ENCODE results near the gene LARP4B. TPM values are rescaled to one million over a fixed set of nuclear protein-coding genes. Genes with fewer than 3 reads are reported as not detected.

The LARP4B gene
- total and polyA plus RNA-seq, 4 donors = 5.5 to 20.4 (median 12.1) TPM

DNA sequence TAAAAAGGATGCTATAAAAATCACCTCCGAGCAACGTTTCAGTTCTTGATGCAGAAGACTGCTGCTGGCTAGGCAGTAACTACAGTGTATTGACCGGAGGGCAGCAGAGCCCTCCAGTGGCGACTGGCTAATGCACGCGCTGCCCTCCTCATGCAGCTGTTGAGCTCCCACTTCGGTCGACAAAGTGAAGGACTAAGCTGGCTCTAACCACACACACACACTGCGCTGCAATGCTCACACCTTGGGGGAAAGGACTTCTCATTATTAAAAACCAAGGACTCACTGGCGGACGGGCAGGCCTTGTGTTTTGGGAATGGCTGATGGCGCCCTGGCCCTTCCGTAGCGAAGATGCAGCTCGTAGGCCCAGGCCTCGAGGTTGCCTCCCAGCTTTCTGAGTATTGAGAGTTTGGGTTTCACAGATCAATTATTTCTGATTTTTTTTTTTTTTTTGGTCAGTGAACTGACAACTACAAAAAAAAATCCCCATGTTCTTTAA, 121.1 kb downstream of the LARP4B start:
- Histone ChIP-seq H3K36me3 (ENCODE audit: control insufficient read depth in 4 of 4, insufficient read depth in 3 of 4, low read depth in 1 of 4, low read length in 3 of 4) (peaks cover 28 to 59% (median 51%) of the 10 kb centered on the region in 4 donors), H3K4me1 (ENCODE audit: control insufficient read depth in 4 of 4, insufficient read depth in 4 of 4, low read length in 3 of 4) (no peaks in the 10 kb centered on the region), H3K9me3 (ENCODE audit: control insufficient read depth in 4 of 4, low read length in 3 of 4) (no peaks in the 10 kb centered on the region), H3K27me3 (ENCODE audit: control insufficient read depth in 4 of 4, insufficient read depth in 4 of 4, low read length in 3 of 4) (no peaks in the 10 kb centered on the region), H3K9ac (ENCODE audit: low read depth in 1 of 2, low read length in 2 of 2) (no peak overlapping the region), H3K4me3 (ENCODE audit: low read depth in 1 of 3, low read length in 3 of 3) (no peak overlapping the region), H3K27ac (ENCODE audit: low read depth in 1 of 2, low read length in 2 of 2) (no peak overlapping the region)
- DNase-seq (ENCODE audit: low spot score) = no peak
- TF ChIP-seq, protein P1, sequence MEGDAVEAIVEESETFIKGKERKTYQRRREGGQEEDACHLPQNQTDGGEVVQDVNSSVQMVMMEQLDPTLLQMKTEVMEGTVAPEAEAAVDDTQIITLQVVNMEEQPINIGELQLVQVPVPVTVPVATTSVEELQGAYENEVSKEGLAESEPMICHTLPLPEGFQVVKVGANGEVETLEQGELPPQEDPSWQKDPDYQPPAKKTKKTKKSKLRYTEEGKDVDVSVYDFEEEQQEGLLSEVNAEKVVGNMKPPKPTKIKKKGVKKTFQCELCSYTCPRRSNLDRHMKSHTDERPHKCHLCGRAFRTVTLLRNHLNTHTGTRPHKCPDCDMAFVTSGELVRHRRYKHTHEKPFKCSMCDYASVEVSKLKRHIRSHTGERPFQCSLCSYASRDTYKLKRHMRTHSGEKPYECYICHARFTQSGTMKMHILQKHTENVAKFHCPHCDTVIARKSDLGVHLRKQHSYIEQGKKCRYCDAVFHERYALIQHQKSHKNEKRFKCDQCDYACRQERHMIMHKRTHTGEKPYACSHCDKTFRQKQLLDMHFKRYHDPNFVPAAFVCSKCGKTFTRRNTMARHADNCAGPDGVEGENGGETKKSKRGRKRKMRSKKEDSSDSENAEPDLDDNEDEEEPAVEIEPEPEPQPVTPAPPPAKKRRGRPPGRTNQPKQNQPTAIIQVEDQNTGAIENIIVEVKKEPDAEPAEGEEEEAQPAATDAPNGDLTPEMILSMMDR (IDR thresholded peaks at IDR 0.05; ENCODE audit: low read depth, low read length, missing input control) = peak; percentile 15
- no peak for TF ChIP-seq FOXA1 (IDR thresholded peaks at IDR 0.05)
- no peak for TF ChIP-seq FOXA2 (IDR thresholded peaks at IDR 0.05)
- no peak for TF ChIP-seq NR2F2 (IDR thresholded peaks at IDR 0.05)
- TF ChIP-seq YY1 (IDR thresholded peaks at IDR 0.05) = no peak
- no peak for TF ChIP-seq GABPA (IDR thresholded peaks at IDR 0.05 in 1 of 2, conservative IDR thresholded peaks at IDR 0.05 in 1 of 2)
- no peak for TF ChIP-seq HNF4A (conservative IDR thresholded peaks at IDR 0.05)
- TF ChIP-seq, protein P2, sequence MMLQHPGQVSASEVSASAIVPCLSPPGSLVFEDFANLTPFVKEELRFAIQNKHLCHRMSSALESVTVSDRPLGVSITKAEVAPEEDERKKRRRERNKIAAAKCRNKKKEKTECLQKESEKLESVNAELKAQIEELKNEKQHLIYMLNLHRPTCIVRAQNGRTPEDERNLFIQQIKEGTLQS (IDR thresholded peaks at IDR 0.05) = no peak
- no peak for TF ChIP-seq RXRA (IDR thresholded peaks at IDR 0.05)
- TF ChIP-seq, protein P3, sequence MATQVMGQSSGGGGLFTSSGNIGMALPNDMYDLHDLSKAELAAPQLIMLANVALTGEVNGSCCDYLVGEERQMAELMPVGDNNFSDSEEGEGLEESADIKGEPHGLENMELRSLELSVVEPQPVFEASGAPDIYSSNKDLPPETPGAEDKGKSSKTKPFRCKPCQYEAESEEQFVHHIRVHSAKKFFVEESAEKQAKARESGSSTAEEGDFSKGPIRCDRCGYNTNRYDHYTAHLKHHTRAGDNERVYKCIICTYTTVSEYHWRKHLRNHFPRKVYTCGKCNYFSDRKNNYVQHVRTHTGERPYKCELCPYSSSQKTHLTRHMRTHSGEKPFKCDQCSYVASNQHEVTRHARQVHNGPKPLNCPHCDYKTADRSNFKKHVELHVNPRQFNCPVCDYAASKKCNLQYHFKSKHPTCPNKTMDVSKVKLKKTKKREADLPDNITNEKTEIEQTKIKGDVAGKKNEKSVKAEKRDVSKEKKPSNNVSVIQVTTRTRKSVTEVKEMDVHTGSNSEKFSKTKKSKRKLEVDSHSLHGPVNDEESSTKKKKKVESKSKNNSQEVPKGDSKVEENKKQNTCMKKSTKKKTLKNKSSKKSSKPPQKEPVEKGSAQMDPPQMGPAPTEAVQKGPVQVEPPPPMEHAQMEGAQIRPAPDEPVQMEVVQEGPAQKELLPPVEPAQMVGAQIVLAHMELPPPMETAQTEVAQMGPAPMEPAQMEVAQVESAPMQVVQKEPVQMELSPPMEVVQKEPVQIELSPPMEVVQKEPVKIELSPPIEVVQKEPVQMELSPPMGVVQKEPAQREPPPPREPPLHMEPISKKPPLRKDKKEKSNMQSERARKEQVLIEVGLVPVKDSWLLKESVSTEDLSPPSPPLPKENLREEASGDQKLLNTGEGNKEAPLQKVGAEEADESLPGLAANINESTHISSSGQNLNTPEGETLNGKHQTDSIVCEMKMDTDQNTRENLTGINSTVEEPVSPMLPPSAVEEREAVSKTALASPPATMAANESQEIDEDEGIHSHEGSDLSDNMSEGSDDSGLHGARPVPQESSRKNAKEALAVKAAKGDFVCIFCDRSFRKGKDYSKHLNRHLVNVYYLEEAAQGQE (IDR thresholded peaks at IDR 0.05) = no peak
- peak; percentile 61 to 65 for TF ChIP-seq RAD21 (IDR thresholded peaks at IDR 0.05)
- TF ChIP-seq, protein P4, sequence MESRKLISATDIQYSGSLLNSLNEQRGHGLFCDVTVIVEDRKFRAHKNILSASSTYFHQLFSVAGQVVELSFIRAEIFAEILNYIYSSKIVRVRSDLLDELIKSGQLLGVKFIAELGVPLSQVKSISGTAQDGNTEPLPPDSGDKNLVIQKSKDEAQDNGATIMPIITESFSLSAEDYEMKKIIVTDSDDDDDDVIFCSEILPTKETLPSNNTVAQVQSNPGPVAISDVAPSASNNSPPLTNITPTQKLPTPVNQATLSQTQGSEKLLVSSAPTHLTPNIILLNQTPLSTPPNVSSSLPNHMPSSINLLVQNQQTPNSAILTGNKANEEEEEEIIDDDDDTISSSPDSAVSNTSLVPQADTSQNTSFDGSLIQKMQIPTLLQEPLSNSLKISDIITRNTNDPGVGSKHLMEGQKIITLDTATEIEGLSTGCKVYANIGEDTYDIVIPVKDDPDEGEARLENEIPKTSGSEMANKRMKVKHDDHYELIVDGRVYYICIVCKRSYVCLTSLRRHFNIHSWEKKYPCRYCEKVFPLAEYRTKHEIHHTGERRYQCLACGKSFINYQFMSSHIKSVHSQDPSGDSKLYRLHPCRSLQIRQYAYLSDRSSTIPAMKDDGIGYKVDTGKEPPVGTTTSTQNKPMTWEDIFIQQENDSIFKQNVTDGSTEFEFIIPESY (IDR thresholded peaks at IDR 0.05) = no peak
- 85% methylated on average over 16 of the region's 16 CpGs for WGBS

DNA sequence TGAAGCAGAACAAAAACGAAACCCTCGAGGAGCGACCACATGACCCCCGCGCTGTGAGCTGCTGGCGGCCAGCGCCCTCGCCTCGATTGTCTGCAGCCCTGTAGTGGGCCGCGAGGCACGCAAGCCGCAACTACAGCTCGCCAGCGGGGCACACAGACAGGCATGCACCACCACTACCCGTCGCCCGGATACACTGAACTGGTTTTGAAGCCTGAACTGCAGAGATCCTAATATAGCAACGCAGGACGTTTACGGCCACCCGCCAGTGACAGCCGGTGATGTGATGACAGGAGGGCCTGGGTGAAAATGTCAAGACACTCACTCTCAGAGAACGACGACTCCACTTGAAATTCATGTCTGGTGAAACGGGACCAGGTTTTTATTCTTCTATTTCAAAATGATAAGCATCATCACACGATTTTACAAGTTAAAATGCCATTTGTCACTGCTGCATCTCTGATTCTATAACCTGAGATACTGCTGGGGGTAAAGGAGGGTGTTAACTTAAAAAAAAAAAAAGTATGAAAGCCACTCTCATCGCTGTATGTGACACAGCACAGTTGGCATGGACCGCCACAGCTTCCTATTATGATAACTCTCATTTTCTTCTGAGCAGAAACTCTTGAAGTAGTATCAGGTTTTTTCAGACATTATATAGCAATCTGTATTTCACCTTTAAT, 121.7 kb downstream of the LARP4B start:
- Histone ChIP-seq H3K9me3 (ENCODE audit: control insufficient read depth in 4 of 4, low read length in 3 of 4) (no peaks in the 10 kb centered on the region), H3K9ac (ENCODE audit: low read depth in 1 of 2, low read length in 2 of 2) (no peak overlapping the region), H3K36me3 (ENCODE audit: control insufficient read depth in 4 of 4, insufficient read depth in 3 of 4, low read depth in 1 of 4, low read length in 3 of 4) (peaks cover 27 to 55% (median 48%) of the 10 kb centered on the region in 4 donors), H3K4me1 (ENCODE audit: control insufficient read depth in 4 of 4, insufficient read depth in 4 of 4, low read length in 3 of 4) (no peaks in the 10 kb centered on the region), H3K27me3 (ENCODE audit: control insufficient read depth in 4 of 4, insufficient read depth in 4 of 4, low read length in 3 of 4) (no peaks in the 10 kb centered on the region), H3K27ac (ENCODE audit: low read depth in 1 of 2, low read length in 2 of 2) (no peak overlapping the region), H3K4me3 (ENCODE audit: low read depth in 1 of 3, low read length in 3 of 3) (no peak overlapping the region)
- TF ChIP-seq HNF4G (IDR thresholded peaks at IDR 0.05) (no peak), FOXA2 (IDR thresholded peaks at IDR 0.05) (no peak), EGR1 (IDR thresholded peaks at IDR 0.05; ENCODE audit: low read depth in 2 of 2) (no peak), RXRA (IDR thresholded peaks at IDR 0.05) (no peak), HNF4A (conservative IDR thresholded peaks at IDR 0.05) (no peak), SP1 (IDR thresholded peaks at IDR 0.05) (no peak), JUND (IDR thresholded peaks at IDR 0.05) (no peak), YY1 (IDR thresholded peaks at IDR 0.05) (no peak), GABPA (IDR thresholded peaks at IDR 0.05 in 1 of 2, conservative IDR thresholded peaks at IDR 0.05 in 1 of 2) (no peak), FOXA1 (IDR thresholded peaks at IDR 0.05) (no peak), RAD21 (IDR thresholded peaks at IDR 0.05) (no peak), TAF1 (conservative IDR thresholded peaks at IDR 0.05) (no peak)
- TF ChIP-seq, protein P5, sequence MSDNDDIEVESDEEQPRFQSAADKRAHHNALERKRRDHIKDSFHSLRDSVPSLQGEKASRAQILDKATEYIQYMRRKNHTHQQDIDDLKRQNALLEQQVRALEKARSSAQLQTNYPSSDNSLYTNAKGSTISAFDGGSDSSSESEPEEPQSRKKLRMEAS (IDR thresholded peaks at IDR 0.05) = no peak
- TF ChIP-seq, protein P4 (IDR thresholded peaks at IDR 0.05) = no peak
- 97% methylated on average over 29 of the region's 29 CpGs for WGBS
- DNase-seq (ENCODE audit: low spot score) = no peak
